Fibroblast of mammary gland (primary cell): ENCODE results near the gene SHC2.

Experiments
- DNase-seq: peaks from one replicate; pipeline ENCODE4 v3.0.0-alpha.2; 2010; ENCODE audit warnings: low read depth
- H3K4me3 ChIP-seq: 2 replicates; pipeline ENCODE4 v1.5.1; 2011; ENCODE audit warnings: low read depth, mild to moderate bottlenecking, low read length, moderate library complexity; ENCODE audit not compliant: control insufficient read depth
- TF ChIP-seq, protein P1 (sequence below): conservative IDR thresholded peaks from 2 replicates; pipeline ENCODE4 v1.5.1; 2011; ENCODE audit warnings: low read depth, low read length, inconsistent platforms; ENCODE audit not compliant: control insufficient read depth, insufficient read depth

Gene SHC2

DNA sequence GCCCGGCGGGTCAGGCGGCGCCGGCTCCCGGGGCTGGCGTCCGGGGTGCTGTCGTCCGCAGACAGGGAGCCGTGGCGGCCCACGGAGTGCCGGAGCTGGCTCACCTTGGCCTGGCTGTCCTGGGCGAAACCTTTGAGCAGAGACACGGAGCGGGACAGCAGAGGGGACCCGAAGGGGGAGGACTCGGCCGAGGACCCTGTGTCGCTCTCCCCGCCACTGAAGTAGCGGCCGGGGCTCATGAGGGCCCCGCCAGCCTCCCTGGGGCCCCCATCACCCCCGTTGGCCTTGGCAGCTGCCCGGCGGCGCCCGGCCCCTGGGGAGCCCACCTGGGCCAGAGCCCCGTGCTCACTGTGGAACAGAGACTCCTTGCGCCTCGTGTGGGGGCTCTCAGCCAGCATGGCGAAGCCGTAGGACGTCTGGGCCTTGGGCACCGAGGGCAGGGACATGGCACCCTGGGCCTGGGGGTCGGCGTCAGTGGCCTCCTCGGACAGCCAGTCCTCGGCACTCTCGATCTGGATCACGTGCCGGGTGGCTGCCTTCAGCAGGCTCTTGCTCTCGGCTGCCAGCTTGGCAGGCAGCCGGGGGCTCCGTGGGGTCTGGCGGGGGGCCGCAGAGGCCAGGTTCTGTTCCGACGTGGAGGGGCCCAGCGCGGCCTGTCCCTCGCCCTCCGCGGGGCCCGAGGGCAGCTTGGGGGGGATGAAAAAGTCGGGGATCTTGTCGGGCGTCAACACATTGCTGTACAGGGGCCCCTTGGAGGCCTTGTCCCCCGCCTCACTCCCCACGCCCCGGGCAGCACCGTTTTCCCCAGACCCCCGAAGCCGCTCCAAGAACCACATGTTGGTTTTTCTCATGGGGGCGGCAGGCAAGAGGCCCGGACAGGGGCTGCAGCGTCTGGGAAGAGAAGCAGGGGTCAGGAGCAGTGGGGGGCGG lies 53.1 kb downstream of the SHC2 start:
- no peak for DNase-seq
- TF ChIP-seq, protein P1, sequence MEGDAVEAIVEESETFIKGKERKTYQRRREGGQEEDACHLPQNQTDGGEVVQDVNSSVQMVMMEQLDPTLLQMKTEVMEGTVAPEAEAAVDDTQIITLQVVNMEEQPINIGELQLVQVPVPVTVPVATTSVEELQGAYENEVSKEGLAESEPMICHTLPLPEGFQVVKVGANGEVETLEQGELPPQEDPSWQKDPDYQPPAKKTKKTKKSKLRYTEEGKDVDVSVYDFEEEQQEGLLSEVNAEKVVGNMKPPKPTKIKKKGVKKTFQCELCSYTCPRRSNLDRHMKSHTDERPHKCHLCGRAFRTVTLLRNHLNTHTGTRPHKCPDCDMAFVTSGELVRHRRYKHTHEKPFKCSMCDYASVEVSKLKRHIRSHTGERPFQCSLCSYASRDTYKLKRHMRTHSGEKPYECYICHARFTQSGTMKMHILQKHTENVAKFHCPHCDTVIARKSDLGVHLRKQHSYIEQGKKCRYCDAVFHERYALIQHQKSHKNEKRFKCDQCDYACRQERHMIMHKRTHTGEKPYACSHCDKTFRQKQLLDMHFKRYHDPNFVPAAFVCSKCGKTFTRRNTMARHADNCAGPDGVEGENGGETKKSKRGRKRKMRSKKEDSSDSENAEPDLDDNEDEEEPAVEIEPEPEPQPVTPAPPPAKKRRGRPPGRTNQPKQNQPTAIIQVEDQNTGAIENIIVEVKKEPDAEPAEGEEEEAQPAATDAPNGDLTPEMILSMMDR: no peak
- no peak overlapping the region for H3K4me3 ChIP-seq

DNA sequence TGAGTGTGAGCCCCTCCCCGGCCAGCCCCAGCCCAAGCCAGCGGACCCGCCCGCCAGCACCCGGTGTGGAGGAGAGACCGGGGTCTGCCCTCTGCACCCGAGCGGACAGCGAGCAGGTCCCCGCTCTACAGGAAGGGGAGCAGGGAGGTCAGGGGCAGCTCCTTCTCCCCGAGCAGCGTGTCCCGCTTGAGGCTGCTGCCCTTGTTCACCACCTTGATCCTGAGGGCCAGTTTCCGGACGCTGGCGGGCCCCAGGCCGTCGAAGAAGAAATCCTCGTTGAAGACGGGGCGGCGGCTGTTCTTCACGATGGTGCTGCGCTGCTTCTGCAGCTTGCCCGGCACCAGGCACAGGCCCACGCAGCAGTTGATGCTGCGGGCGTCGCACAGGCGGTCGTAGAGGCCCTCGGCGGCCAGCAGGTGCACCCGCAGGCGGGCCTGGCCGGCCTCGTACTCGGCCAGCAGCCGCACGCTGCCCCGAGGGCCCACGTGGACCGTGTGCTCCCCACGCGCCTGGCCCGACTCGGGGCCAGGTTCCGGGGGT lies 53.8 kb downstream of the SHC2 start:
- no peak overlapping the region for H3K4me3 ChIP-seq
- DNase-seq: no peak
- TF ChIP-seq, protein P1: no peak

DNA sequence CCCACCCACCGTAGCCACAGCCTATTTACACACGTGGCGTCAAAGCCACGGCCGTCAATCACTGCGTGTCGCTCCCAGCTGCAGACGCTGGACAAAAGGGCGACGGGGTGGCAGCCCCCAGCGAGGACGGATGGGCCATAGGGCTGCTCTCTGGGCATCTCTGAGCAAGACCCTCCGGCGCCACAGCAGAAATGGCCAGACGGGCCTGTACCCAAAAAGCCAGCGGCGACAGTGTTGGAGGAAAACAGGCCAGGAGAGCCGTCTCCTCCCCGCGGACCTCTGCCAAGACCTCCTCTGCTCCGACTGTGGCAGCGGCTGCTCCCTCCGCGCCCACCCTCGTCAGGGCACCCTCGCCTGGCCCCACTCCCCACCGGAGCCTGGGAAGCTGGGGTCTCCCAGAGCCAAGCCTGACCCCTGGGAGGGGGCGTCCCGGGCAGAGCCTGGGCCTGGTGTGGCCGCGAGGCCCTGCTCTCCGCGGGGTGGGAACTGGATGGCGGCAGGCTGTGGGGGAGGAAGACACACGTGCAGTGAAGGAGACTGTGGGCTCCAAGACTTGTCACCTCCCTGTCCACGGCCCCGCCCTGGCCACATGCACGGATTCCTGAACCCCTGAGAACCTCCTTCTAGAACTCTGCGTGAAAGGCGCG lies 54.6 kb downstream of the SHC2 start:
- TF ChIP-seq, protein P1: no peak
- H3K4me3 ChIP-seq: no peak overlapping the region
- no peak for DNase-seq

DNA sequence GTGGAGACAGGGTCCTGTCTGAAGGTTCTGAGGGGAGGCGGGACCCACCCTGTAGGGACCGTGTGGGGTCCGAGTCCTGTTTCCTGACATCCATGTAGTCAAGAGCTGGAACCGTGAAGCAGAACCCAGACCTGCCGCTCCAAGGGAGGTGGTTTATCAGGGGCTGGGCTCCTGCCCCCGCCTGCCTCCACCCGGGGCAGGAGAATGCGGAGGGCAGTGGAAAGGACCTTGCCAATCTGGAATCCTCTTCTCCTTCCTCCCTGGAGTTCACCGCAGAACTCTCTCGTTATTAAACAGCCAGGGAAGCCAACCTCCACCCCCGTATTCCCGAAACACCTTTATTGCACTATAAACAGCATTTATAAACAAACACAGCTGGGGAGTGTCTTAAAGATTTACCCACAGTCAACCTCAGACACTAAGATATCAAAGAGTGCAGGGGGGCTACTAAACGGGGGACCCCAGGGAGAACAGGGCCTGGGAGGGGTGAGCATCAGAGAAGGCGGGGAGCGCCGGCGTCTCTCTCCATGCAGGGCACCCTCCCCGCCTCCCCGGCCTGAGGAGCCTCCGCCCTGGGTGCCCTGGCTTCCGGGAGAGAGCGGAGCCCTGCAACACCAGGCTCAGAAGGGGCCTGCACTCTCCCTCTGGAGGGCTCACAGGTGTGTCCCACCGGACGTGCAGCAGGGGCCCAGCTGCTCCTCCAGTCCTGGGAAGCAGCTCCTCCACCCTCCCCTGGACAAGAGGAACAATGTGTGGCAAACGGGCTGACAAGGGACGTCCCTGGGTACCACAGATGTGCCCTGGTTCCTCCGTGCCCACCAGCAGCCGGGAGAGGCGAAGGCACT lies 55.5 kb downstream of the SHC2 start:
- TF ChIP-seq, protein P1: no peak
- DNase-seq: no peak
- no peak overlapping the region for H3K4me3 ChIP-seq

DNA sequence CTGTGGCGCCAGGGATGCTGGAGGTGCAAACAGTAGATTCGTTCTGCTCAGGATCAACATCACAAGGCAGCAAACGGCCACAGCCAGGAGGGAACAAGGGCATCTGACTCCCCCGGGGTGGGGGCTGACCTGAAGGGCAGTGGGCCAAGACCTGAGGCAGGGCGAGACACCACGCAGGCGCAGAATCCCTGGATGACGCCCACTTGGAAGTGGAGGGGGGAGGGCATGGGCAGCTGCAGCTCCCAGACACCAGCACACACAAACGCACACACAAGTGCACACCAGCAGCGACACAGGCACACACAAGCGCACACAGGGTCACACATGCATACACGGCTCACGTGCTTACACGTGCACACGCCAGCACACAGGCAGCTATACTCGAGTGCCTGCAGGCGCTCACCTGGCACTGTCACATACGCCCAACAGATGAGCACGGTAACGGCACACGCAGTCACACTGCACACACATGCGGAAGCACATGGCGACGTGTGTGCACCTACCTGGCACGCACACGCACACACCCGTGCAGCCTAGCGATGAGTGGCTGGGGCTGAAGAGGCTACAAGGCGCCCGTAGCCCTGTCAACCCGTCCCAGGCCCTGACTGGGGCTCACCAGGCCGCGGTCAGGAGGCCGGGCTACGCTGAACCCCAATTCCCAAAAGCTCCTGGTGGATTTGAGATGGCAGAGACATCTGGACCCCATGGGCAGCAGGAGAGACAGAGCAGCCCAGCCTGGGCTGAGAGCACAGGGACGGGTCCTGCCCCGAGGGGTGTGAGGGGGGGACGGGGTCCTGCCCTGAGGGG lies 57.4 kb downstream of the SHC2 start:
- no peak overlapping the region for H3K4me3 ChIP-seq
- TF ChIP-seq, protein P1: no peak
- no peak for DNase-seq
